ENCODE data around the gene ARHGAP4.
A peak's percentile ranks its signal among the peaks of the same experiment; 100 is the strongest.

ARHGAP4 gene

GRCh38 chrX:153903238-153903980 lies 22.7 kb downstream of the ARHGAP4 start:
- DNase-seq: no peak

GRCh38 chrX:153902385-153902784 lies 23.7 kb downstream of the ARHGAP4 start:
- no peak for DNase-seq

- no peak for DNase-seq
Observed at GRCh38 chrX:153901753-153902140, 24.3 kb downstream of the ARHGAP4 start.

GRCh38 chrX:153900831-153901752 lies 25.0 kb downstream of the ARHGAP4 start:
- peak; percentile 23 for DNase-seq

GRCh38 chrX:153897899-153898298 lies 28.2 kb downstream of the ARHGAP4 start:
- DNase-seq: no peak

- DNase-seq: no peak
Observed at GRCh38 chrX:153889123-153889522, 36.9 kb downstream of the ARHGAP4 start.

GRCh38 chrX:153888344-153888743 lies 37.7 kb downstream of the ARHGAP4 start:
- DNase-seq: no peak

GRCh38 chrX:153887385-153887784 lies 38.7 kb downstream of the ARHGAP4 start:
- no peak for DNase-seq

GRCh38 chrX:153886915-153887314 lies 39.1 kb downstream of the ARHGAP4 start:
- no peak for DNase-seq

GRCh38 chrX:153885968-153886903 lies 39.8 kb downstream of the ARHGAP4 start, which contains the start of gene L1CAM:
TSS of gene L1CAM (minus strand) at chrX:153886173. CDS start at chrX:153875836, 10,337 bp downstream.
- no peak for DNase-seq

GRCh38 chrX:153885208-153885787 lies 40.8 kb downstream of the ARHGAP4 start:
- no peak for DNase-seq

- DNase-seq: no peak
Observed at GRCh38 chrX:153884590-153884989, 41.5 kb downstream of the ARHGAP4 start.

- no peak for DNase-seq
Observed at GRCh38 chrX:153884136-153884535, 41.9 kb downstream of the ARHGAP4 start.

- DNase-seq: no peak
Observed at GRCh38 chrX:153883163-153883843, 42.8 kb downstream of the ARHGAP4 start.

- DNase-seq: no peak
Observed at GRCh38 chrX:153882557-153882956, 43.5 kb downstream of the ARHGAP4 start.

GRCh38 chrX:153882086-153882498 lies 44.0 kb downstream of the ARHGAP4 start:
- no peak for DNase-seq

GRCh38 chrX:153881281-153881680 lies 44.8 kb downstream of the ARHGAP4 start:
- DNase-seq: no peak

- no peak for DNase-seq
Observed at GRCh38 chrX:153880440-153880815, 45.6 kb downstream of the ARHGAP4 start.

GRCh38 chrX:153879741-153880439 lies 46.2 kb downstream of the ARHGAP4 start:
- DNase-seq: no peak

GRCh38 chrX:153878969-153879653 lies 47.0 kb downstream of the ARHGAP4 start:
- DNase-seq: no peak

All from GOT3 (cell line).